Mucosa of descending colon (tissue), 3 donors: Measurements from ENCODE around the gene PCNX1. TPM values are rescaled to one million over a fixed set of nuclear protein-coding genes. Genes with fewer than 3 reads are reported as not detected.
A peak's percentile ranks its signal among the peaks of the same experiment; 100 is the strongest.

Experiments used
- ATAC-seq: fragments of 200-7000 bp; cut with Tn5 transposase; one replicate; pipeline ENCODE4 v1.9.1; 2020; ENCODE audit warnings: mild to moderate bottlenecking, moderate library complexity
- DNase-seq, 3 donors: peaks; one replicate each; pipeline ENCODE4 v3.0.0-alpha.2; 2020
- H3K36me3 ChIP-seq: fragments of 200-600 bp; one replicate; pipeline ENCODE4 v1.8.0; 2021; ENCODE audit warnings: low read depth, mild to moderate bottlenecking
- H3K4me1 ChIP-seq: fragments of 200-600 bp; one replicate; pipeline ENCODE4 v1.8.0; 2021; ENCODE audit warnings: low read depth, mild to moderate bottlenecking
- H3K4me3 ChIP-seq: fragments of 200-600 bp; one replicate; pipeline ENCODE4 v1.8.0; 2021; ENCODE audit warnings: mild to moderate bottlenecking
- H3K9me3 ChIP-seq: fragments of 200-600 bp; one replicate; pipeline ENCODE4 v1.8.0; 2021; ENCODE audit warnings: mild to moderate bottlenecking
- CTCF ChIP-seq: fragments of 200-600 bp; IDR thresholded peaks from one replicate; pipeline ENCODE4 v1.8.0; 2022; ENCODE audit warnings: antibody characterized with exemption, mild to moderate bottlenecking
- intact Hi-C, 2 donors: fragments of 100-400 bp; cut with DNase I in 1 of 2; cut with micrococcal nuclease in 1 of 2; formaldehyde crosslinking; loops; one replicate each; pipeline versions ENCODE4 v1.11.0 to v1.11.1; 2022; cut with DNase I, micrococcal nuclease
- total RNA-seq, 3 donors: library from RNA; stranded (reverse); fragmentation: NEBNext Ultra II Directional in 2 of 3; extraction: Animal tissue kit (Norgen Biotek cat#: 25700) in 2 of 3; gene quantifications; one replicate each; pipeline versions ENCODE4 v1.2.1 to v1.2.4, GENCODE V29; 2021 to 2023
- donor health status: DM: no; HTN: no; CAD: no; lungs with moderate emphysema.
- donor health status: DM: no; HTN: no; CAD: no.
- donor health status: DM: no; HTN: yes; CAD: no.

PCNX1 gene
- total RNA-seq, 3 donors from 2014 or later = 27.5 to 49.4 (median 33.5) TPM

GRCh38 chr14:70905301-70905700 is 2.0 kb upstream of the PCNX1 start:
- TF ChIP-seq CTCF = no peak
- DNase-seq (peak in 2 of 3 donors; percentile 20 to 33), ATAC-seq (no peak)
- no peaks in the 10 kb centered on the region for H3K9me3 ChIP-seq
- intact Hi-C loops = no loop called here
- no peak overlapping the region for H3K4me3 ChIP-seq
- H3K36me3 ChIP-seq = no peaks in the 10 kb centered on the region
- H3K4me1 ChIP-seq = no peaks in the 10 kb centered on the region

DNA sequence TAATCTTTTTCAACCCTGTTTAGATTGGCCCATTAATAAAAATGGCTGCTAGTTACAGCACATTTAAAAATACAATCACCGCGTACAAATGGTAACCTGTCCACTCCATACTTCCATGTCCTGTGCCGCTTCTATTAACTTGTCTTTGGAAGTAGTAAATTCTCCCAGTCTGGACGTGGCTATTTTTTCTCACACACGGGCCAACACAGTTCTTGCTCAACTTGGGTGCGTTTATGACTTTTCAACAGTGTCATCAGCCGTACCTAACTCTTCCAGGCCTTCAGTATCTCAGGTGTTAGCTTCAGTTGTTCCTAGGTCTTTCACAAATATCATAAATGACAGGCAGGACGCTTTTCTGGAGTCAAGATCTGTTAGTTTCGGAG is 475 bp upstream of the PCNX1 start:
- Histone ChIP-seq H3K4me3 (peak overlapping the region; percentile 79), H3K9me3 (no peaks in the 10 kb centered on the region), H3K4me1 (no peaks in the 10 kb centered on the region), H3K36me3 (no peaks in the 10 kb centered on the region)
- no peak for TF ChIP-seq CTCF
- intact Hi-C loops = no loop called here
- ATAC-seq = peak; percentile 19
- no peak for DNase-seq

- DNase-seq (peak; percentile 28 to 80 (median 70)), ATAC-seq (peak; percentile 54)
- H3K36me3 ChIP-seq = no peaks in the 10 kb centered on the region
- intact Hi-C loops = no loop called here
- no peak for TF ChIP-seq CTCF
- H3K4me1 ChIP-seq = no peaks in the 10 kb centered on the region
- peak overlapping the region; percentile 79 for H3K4me3 ChIP-seq
- no peaks in the 10 kb centered on the region for H3K9me3 ChIP-seq
These were observed 1.0 kb downstream of the PCNX1 start for GRCh38 chr14:70907996-70908934.

- H3K4me3 ChIP-seq = no peak overlapping the region
- H3K36me3 ChIP-seq = no peaks in the 10 kb centered on the region
- no peak for DNase-seq
- TF ChIP-seq CTCF = no peak
- intact Hi-C loops = no loop called here
- no peaks in the 10 kb centered on the region for H3K9me3 ChIP-seq
- no peaks in the 10 kb centered on the region for H3K4me1 ChIP-seq
- no peak for ATAC-seq
These were observed 1.8 kb downstream of the PCNX1 start for GRCh38 chr14:70908935-70909641.

GRCh38 chr14:70909733-70910614 is 2.7 kb downstream of the PCNX1 start:
- TF ChIP-seq CTCF = no peak
- no peak for DNase-seq
- Histone ChIP-seq H3K4me3 (no peak overlapping the region), H3K36me3 (no peaks in the 10 kb centered on the region), H3K4me1 (no peaks in the 10 kb centered on the region), H3K9me3 (no peaks in the 10 kb centered on the region)
- intact Hi-C loops = no loop called here
- no peak for ATAC-seq
